H1 (cell line): Measurements from ENCODE around the gene RAB33A. TPM values are rescaled to one million over a fixed set of nuclear protein-coding genes. Genes with fewer than 3 reads are reported as not detected.

Source experiments
- CTCF ChIA-PET: fragments of 300-600 bp; sonication (Branson Sonifier 250); formaldehyde crosslinking; loops from one replicate; lab custom pipeline; 2021; ENCODE audit not compliant: partially characterized antibody; lab: Charles Lee
- POLR2A ChIA-PET: fragments of 300-600 bp; sonication (Branson Sonifier 250); formaldehyde crosslinking; loops from one replicate; lab custom pipeline; 2021; ENCODE audit warnings: inconsistent platforms; ENCODE audit not compliant: partially characterized antibody; lab: Charles Lee
- DNase-seq, 2 experiments: peaks; one replicate each; pipeline versions ENCODE4 v3.0.0 to v3.0.0-alpha.2; 2010 to 2022; ENCODE audit warnings: low spot score in 2 of 2, low read depth in 1 of 2, mixed read lengths in 1 of 2
- FAIRE-seq: peaks from 2 replicates; lab custom pipeline; 2011; peaks lifted over from hg19 to GRCh38; lab: Jason Lieb, UNC
- H2AFZ ChIP-seq: 2 replicates; pipeline ENCODE4 v1.8.1; 2012; ENCODE audit warnings: low read length, inconsistent platforms
- H2AK5ac ChIP-seq: 2 replicates; pipeline ENCODE4 v1.6.1; 2013; ENCODE audit warnings: low read depth, low read length
- H2BK120ac ChIP-seq: replicated peaks from 2 replicates; pipeline ENCODE3; 2013; ENCODE audit warnings: low read depth, low read length, inconsistent platforms
- H2BK12ac ChIP-seq: 2 replicates; pipeline ENCODE4 v1.6.1; 2013; ENCODE audit warnings: low read depth, low read length
- H2BK15ac ChIP-seq: 2 replicates; pipeline ENCODE4 v1.6.1; 2013; ENCODE audit warnings: low read length
- H2BK20ac ChIP-seq: 2 replicates; pipeline ENCODE4 v1.6.1; 2013; ENCODE audit warnings: low read length
- H2BK5ac ChIP-seq: 2 replicates; pipeline ENCODE4 v1.6.1; 2013; ENCODE audit warnings: low read depth, low read length
- H3K14ac ChIP-seq: 2 replicates; pipeline ENCODE4 v1.6.1; 2013; ENCODE audit warnings: inconsistent platforms; ENCODE audit not compliant: insufficient read length
- H3K18ac ChIP-seq: 2 replicates; pipeline ENCODE4 v1.6.1; 2013; ENCODE audit warnings: low read length; ENCODE audit errors: extremely low read depth
- H3K23ac ChIP-seq: 2 replicates; pipeline ENCODE4 v1.6.1; 2013; ENCODE audit warnings: inconsistent platforms; ENCODE audit not compliant: insufficient read length
- H3K23me2 ChIP-seq: 2 replicates; pipeline ENCODE4 v1.6.1; 2013; ENCODE audit warnings: low read depth, low read length
- H3K27ac ChIP-seq: 2 replicates; pipeline ENCODE4 v1.6.1; 2011; ENCODE audit warnings: low read depth, low read length, inconsistent platforms
- H3K27me3 ChIP-seq, 4 experiments: replicated peaks in 1 of 4; 1 replicate in 1 of 4; 2 replicates in 3 of 4; pipeline versions ENCODE4 v1.6.1 to v1.8.1; 2011 to 2013; ENCODE audit warnings: low read length in 3 of 4, mild to moderate bottlenecking in 3 of 4, inconsistent platforms in 2 of 4, mixed read lengths in 2 of 4, moderate library complexity in 1 of 4; ENCODE audit not compliant: control insufficient read depth in 3 of 4, insufficient read depth in 3 of 4; ENCODE audit errors: extremely low read depth in 1 of 4
- H3K36me3 ChIP-seq, 4 experiments: 2 replicates each; pipeline versions ENCODE4 v1.6.1 to v1.8.1; 2011 to 2013; ENCODE audit warnings: mild to moderate bottlenecking in 4 of 4, low read length in 3 of 4, moderate library complexity in 2 of 4, control low read depth in 1 of 4, inconsistent platforms in 1 of 4; ENCODE audit not compliant: insufficient read depth in 4 of 4, control insufficient read depth in 2 of 4
- H3K4ac ChIP-seq: replicated peaks from 2 replicates; pipeline ENCODE3; 2013; ENCODE audit warnings: low read length, low read depth, mixed read lengths, inconsistent platforms; ENCODE audit not compliant: insufficient read length
- H3K4me1 ChIP-seq, 4 experiments: replicated peaks in 1 of 4; 1 replicate in 1 of 4; 2 replicates in 3 of 4; pipeline versions ENCODE4 v1.6.1 to v1.8.1; 2011 to 2013; ENCODE audit warnings: low read length in 3 of 4, inconsistent platforms in 2 of 4, mixed read lengths in 1 of 4; ENCODE audit not compliant: insufficient read depth in 4 of 4, control insufficient read depth in 3 of 4
- H3K4me2 ChIP-seq, 2 experiments: 2 replicates each; pipeline versions ENCODE4 v1.6.1 to v1.8.1; 2011 to 2013; ENCODE audit warnings: low read depth in 2 of 2, low read length in 2 of 2, control low read depth in 1 of 2, inconsistent platforms in 1 of 2, mild to moderate bottlenecking in 1 of 2; ENCODE audit not compliant: insufficient read depth in 1 of 2
- H3K4me3 ChIP-seq, 4 experiments: fragments of 200-600, 300-600 bp in 1 of 4; sonication (generic), shearing (Covaris generic), sonication (Bioruptor Twin) in 1 of 4; 2 replicates each; pipeline versions ENCODE4 v1.5.1 to v1.8.1; 2011 to 2016; ENCODE audit warnings: low read length in 4 of 4, low read depth in 3 of 4, control low read depth in 2 of 4, inconsistent platforms in 2 of 4, mild to moderate bottlenecking in 2 of 4, mixed read lengths in 1 of 4, moderate library complexity in 1 of 4; ENCODE audit not compliant: insufficient read depth in 2 of 4; ENCODE audit errors: extremely low read depth in 1 of 4
- H3K56ac ChIP-seq: replicated peaks from 2 replicates; pipeline ENCODE3; 2013; ENCODE audit warnings: low read depth, mild to moderate bottlenecking, mixed read lengths, low read length, inconsistent platforms; ENCODE audit not compliant: insufficient read length
- H3K79me1 ChIP-seq: 2 replicates; pipeline ENCODE4 v1.6.1; 2013; ENCODE audit warnings: low read depth, low read length, control low read depth
- H3K79me2 ChIP-seq, 2 experiments: 2 replicates each; pipeline versions ENCODE4 v1.6.1 to v1.8.1; 2012 to 2013; ENCODE audit warnings: low read length in 2 of 2, mild to moderate bottlenecking in 2 of 2, inconsistent platforms in 1 of 2; ENCODE audit not compliant: insufficient read depth in 2 of 2, control insufficient read depth in 1 of 2
- H3K9ac ChIP-seq, 4 experiments: replicated peaks in 1 of 4; 1 replicate in 1 of 4; 2 replicates in 3 of 4; pipeline versions ENCODE4 v1.6.1 to v1.8.1; 2011 to 2013; ENCODE audit warnings: low read depth in 3 of 4, low read length in 3 of 4, control low read depth in 2 of 4, mild to moderate bottlenecking in 2 of 4, moderate library complexity in 2 of 4, inconsistent platforms in 1 of 4; ENCODE audit errors: extremely low read depth in 1 of 4
- H3K9me3 ChIP-seq, 2 experiments: 2 replicates each; pipeline versions ENCODE4 v1.6.1 to v1.8.1; 2012 to 2013; ENCODE audit warnings: mild to moderate bottlenecking in 2 of 2, moderate library complexity in 2 of 2, control low read depth in 1 of 2, inconsistent platforms in 1 of 2, low read depth in 1 of 2, low read length in 1 of 2, mixed read lengths in 1 of 2; ENCODE audit not compliant: insufficient read depth in 2 of 2
- H4K20me1 ChIP-seq, 2 experiments: replicated peaks in 1 of 2; 2 replicates each; pipeline versions ENCODE3 to v1.8.1; 2011 to 2013; ENCODE audit warnings: inconsistent platforms in 2 of 2, low read length in 2 of 2, mild to moderate bottlenecking in 1 of 2; ENCODE audit not compliant: insufficient read depth in 2 of 2, control insufficient read depth in 1 of 2
- H4K5ac ChIP-seq: 2 replicates; pipeline ENCODE4 v1.6.1; 2013; ENCODE audit warnings: low read length, low read depth, mixed read lengths, inconsistent platforms; ENCODE audit not compliant: insufficient read length
- H4K8ac ChIP-seq: 2 replicates; pipeline ENCODE4 v1.8.0; 2013; ENCODE audit warnings: mild to moderate bottlenecking, moderate library complexity, low read length, inconsistent platforms; ENCODE audit not compliant: insufficient read depth; ENCODE audit errors: extremely low read depth
- H4K91ac ChIP-seq: replicated peaks from 2 replicates; pipeline ENCODE3; 2013; ENCODE audit warnings: low read length, mixed read lengths, inconsistent platforms; ENCODE audit not compliant: insufficient read length
- EP300 ChIP-seq, 2 experiments: IDR thresholded peaks; 1 replicate in 1 of 2; 2 replicates in 1 of 2; pipeline ENCODE4 v1.6.1; 2011 to 2012; ENCODE audit warnings: low read depth in 2 of 2, low read length in 2 of 2, mild to moderate bottlenecking in 2 of 2, borderline replicate concordance in 1 of 2, inconsistent platforms in 1 of 2, moderate library complexity in 1 of 2
- HDAC6 ChIP-seq: IDR thresholded peaks from one replicate; pipeline ENCODE4 v1.7.1; 2012; ENCODE audit warnings: low read depth, mild to moderate bottlenecking, inconsistent platforms, low read length, moderate library complexity
- JUND ChIP-seq: IDR thresholded peaks from 2 replicates; pipeline ENCODE4 v1.6.1; 2011; ENCODE audit warnings: mild to moderate bottlenecking, improper control_type of control experiment, low read length
- RNF2 ChIP-seq: fragments of 200-900, 300-1000 bp; sonication (generic); IDR thresholded peaks from 2 replicates; pipeline ENCODE4 v1.7.1; 2016; ENCODE audit warnings: borderline replicate concordance, low read depth, mild to moderate bottlenecking, antibody characterized with exemption, low read length; ENCODE audit not compliant: poor library complexity, severe bottlenecking; ENCODE audit errors: missing control alignments
- RXRA ChIP-seq: IDR thresholded peaks from 2 replicates; pipeline ENCODE4 v1.6.1; 2011; ENCODE audit warnings: low read depth, mild to moderate bottlenecking, low read length, moderate library complexity; ENCODE audit not compliant: insufficient read depth
- SAP30 ChIP-seq: fragments of 300-600 bp; sonication (generic); IDR thresholded peaks from 2 replicates; pipeline ENCODE4 v1.7.1; 2012; ENCODE audit warnings: low read length, moderate library complexity, mild to moderate bottlenecking, inconsistent platforms; ENCODE audit not compliant: insufficient read depth, insufficient replicate concordance
- TAF7 ChIP-seq: optimal IDR thresholded peaks from 2 replicates; pipeline ENCODE3; 2011; ENCODE audit warnings: low read depth, mild to moderate bottlenecking, inconsistent platforms, low read length, moderate library complexity, borderline replicate concordance
- WGBS, 2 experiments: shearing (Covaris generic) in 1 of 2; methylation state at CpG; one replicate each; pipeline versions ENCODE4 v1.1.6 to v1.1.7; 2013 to 2015; ENCODE audit warnings: low lambda C conversion rate in 2 of 2, mixed read lengths in 2 of 2, inconsistent platforms in 1 of 2, low coverage in 1 of 2, missing lambda C conversion rate in 1 of 2; ENCODE audit not compliant: insufficient replicate concordance in 2 of 2, insufficient coverage in 1 of 2, insufficient read length in 1 of 2; ENCODE audit errors: extremely low coverage in 1 of 2, missing lambda C conversion rate in 1 of 2; 5-methylcytosine and 5-hydroxymethylcytosine counted together
- polyA plus RNA-seq, 7 experiments: library from polyadenylated mRNA; depleted of rRNA in 3 of 7; stranded (reverse) in 5 of 7; unstranded in 2 of 7; fragments of >200 nt in 5 of 7; fragments of 200-250 nt in 2 of 7; gene quantifications; 1 replicate in 5 of 7; 2 replicates in 1 of 7; 4 replicates in 1 of 7; pipeline versions ENCODE4 v1.2.1 to v1.2.3, GENCODE V29; 2011 to 2013; ENCODE audit warnings: missing spikeins in 2 of 7, mixed read lengths in 2 of 7
- total RNA-seq: library from RNA; stranded (reverse); fragmentation: NEBNext Ultra II Directional; extraction: Animal tissue kit (Norgen Biotek cat#: 25700); gene quantifications from 2 replicates; pipeline ENCODE4 v1.2.1, GENCODE V29; 2021

Gene RAB33A
- total and polyA plus RNA-seq, 2 of the 8 experiments (the other 6 are each of a cell fraction or from before 2014, with no cell fraction given) = 2.8 to 4.6 TPM

DNA sequence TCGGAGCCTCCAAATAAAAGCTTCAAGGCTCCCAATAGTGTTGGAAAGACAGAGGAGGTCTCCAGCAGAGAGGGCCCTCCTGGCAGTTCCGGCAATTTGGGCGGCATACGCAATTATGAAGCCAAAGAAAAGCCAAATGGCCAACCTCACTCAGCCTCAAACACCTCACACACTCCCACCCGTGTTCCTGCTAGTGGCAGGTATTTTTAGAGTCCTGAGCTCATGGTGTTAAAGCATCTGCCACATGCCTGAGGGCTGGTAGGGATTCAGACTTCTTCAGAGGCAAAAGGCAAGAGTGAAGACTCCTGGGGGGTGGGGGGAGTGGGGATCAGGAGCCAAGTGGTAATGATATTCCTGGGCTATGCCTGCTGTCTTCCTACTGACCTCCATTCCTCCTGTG, 7.4 kb downstream of the RAB33A start:
- Histone ChIP-seq H3K9me3 (no peaks in the 10 kb centered on the region), H2BK15ac (no peak overlapping the region), H2AFZ (no peak overlapping the region), H3K27me3 (no peaks in the 10 kb centered on the region), H3K9ac (no peak overlapping the region), H2BK12ac (no peak overlapping the region), H3K79me1 (no peaks in the 10 kb centered on the region), H4K20me1 (no peaks in the 10 kb centered on the region), H3K27ac (no peak overlapping the region), H2BK120ac (no peak overlapping the region), H4K91ac (no peak overlapping the region), H2BK5ac (no peak overlapping the region), H3K4me1 (no peaks in the 10 kb centered on the region), H3K36me3 (no peaks in the 10 kb centered on the region), H3K23ac (no peak overlapping the region), H2AK5ac (no peak overlapping the region), H4K5ac (no peak overlapping the region), H4K8ac (no peak overlapping the region), H3K56ac (no peak overlapping the region), H3K23me2 (no peaks in the 10 kb centered on the region), H3K4me2 (no peak overlapping the region), H3K18ac (no peak overlapping the region), H3K14ac (no peak overlapping the region), H3K4ac (no peak overlapping the region), H2BK20ac (no peak overlapping the region), H3K79me2 (no peaks in the 10 kb centered on the region), H3K4me3 (no peak overlapping the region)
- no peak for FAIRE-seq
- no peak for DNase-seq
- ChIA-PET CTCF (interaction anchor here (0.6 to 2.3 kb wide), 3 partner anchors 9 to 83 kb away, joined by 3 to 7 read pairs (median 3); no protein-coding TSS in a partner anchor), POLR2A (interaction anchor here (0.8 kb wide), 1 partner anchor 48 kb away, joined by 3 read pairs; no protein-coding TSS in a partner anchor)
- no peak for TF ChIP-seq HDAC6
- TF ChIP-seq SAP30 = no peak
- TF ChIP-seq JUND = no peak
- no peak for TF ChIP-seq RXRA
- TF ChIP-seq EP300 (IDR thresholded peaks at IDR 0.05; ENCODE audit: borderline replicate concordance in 1 of 2, low read depth in 2 of 2, low read length in 2 of 2) = no peak
- TF ChIP-seq RNF2 = no peak
- TF ChIP-seq TAF7 = no peak
- 88% methylated on average over 2 of the region's 5 CpGs; no CpG with 5 or more reads in 1 of the 2 experiments for WGBS, 2 experiments
